Measurements from ENCODE around the gene PTK7.

- TF ChIP-seq, protein P1, sequence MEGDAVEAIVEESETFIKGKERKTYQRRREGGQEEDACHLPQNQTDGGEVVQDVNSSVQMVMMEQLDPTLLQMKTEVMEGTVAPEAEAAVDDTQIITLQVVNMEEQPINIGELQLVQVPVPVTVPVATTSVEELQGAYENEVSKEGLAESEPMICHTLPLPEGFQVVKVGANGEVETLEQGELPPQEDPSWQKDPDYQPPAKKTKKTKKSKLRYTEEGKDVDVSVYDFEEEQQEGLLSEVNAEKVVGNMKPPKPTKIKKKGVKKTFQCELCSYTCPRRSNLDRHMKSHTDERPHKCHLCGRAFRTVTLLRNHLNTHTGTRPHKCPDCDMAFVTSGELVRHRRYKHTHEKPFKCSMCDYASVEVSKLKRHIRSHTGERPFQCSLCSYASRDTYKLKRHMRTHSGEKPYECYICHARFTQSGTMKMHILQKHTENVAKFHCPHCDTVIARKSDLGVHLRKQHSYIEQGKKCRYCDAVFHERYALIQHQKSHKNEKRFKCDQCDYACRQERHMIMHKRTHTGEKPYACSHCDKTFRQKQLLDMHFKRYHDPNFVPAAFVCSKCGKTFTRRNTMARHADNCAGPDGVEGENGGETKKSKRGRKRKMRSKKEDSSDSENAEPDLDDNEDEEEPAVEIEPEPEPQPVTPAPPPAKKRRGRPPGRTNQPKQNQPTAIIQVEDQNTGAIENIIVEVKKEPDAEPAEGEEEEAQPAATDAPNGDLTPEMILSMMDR (IDR thresholded peaks at IDR 0.05): no peak
- TF ChIP-seq POLR2A (IDR thresholded peaks at IDR 0.05): no peak
Measured at GRCh38 chr6:43175676-43176422, 99.7 kb downstream of the PTK7 start.

Data from Peyer's patch (tissue), 4 donors.